Naive B cell (primary cell): ENCODE data around the gene TSHZ2. TPM values are rescaled to one million over a fixed set of nuclear protein-coding genes. Genes with fewer than 3 reads are reported as not detected.

Experiments
- ATAC-seq, 2 donors: fragments of 150-1000 bp; cut with Tn5 transposase; 2 replicates each; pipeline ENCODE4 v1.10.0; 2021; ENCODE audit warnings: low read depth in 2 of 2, mild to moderate bottlenecking in 2 of 2, moderate library complexity in 2 of 2
- DNase-seq: peaks from one replicate; pipeline ENCODE4 v3.0.0; 2022
- H3K27ac Mint-ChIP-seq, 6 donors: one replicate each; pipeline ENCODE4 v1.8.0; 2020 to 2022; ENCODE audit warnings: mild to moderate bottlenecking in 6 of 6, mixed read lengths in 6 of 6, moderate library complexity in 5 of 6, inconsistent platforms in 2 of 6
- H3K27me3 Mint-ChIP-seq, 3 donors: one replicate each; pipeline ENCODE4 v1.8.0; 2021 to 2022; ENCODE audit warnings: mixed read lengths in 3 of 3, mild to moderate bottlenecking in 1 of 3
- H3K36me3 Mint-ChIP-seq, 2 donors: one replicate each; pipeline ENCODE4 v1.8.0; 2020 to 2022; ENCODE audit warnings: mixed read lengths in 2 of 2, inconsistent platforms in 1 of 2, mild to moderate bottlenecking in 1 of 2
- H3K4me1 Mint-ChIP-seq, 3 donors: one replicate each; pipeline ENCODE4 v1.8.0; 2020 to 2022; ENCODE audit warnings: mixed read lengths in 3 of 3, inconsistent platforms in 1 of 3, mild to moderate bottlenecking in 1 of 3, moderate library complexity in 1 of 3
- H3K4me3 Mint-ChIP-seq, 8 donors: one replicate each; pipeline ENCODE4 v1.8.0; 2020 to 2022; ENCODE audit warnings: mild to moderate bottlenecking in 8 of 8, mixed read lengths in 8 of 8, moderate library complexity in 8 of 8, inconsistent platforms in 2 of 8
- H3K9me3 Mint-ChIP-seq, 7 donors: one replicate each; pipeline ENCODE4 v1.8.0; 2020 to 2022; ENCODE audit warnings: mixed read lengths in 7 of 7, mild to moderate bottlenecking in 5 of 7, inconsistent platforms in 2 of 7, moderate library complexity in 1 of 7
- polyA plus RNA-seq, 6 donors: library from polyadenylated mRNA; unstranded; fragments of 300-500 nt; fragmentation: Illumina TruSeq; gene quantifications; one replicate each; pipeline ENCODE4 v1.2.3, GENCODE V29; 2021; ENCODE audit warnings: low read depth in 6 of 6

The TSHZ2 gene
- polyA plus RNA-seq, 6 donors from 2014 or later, result 0.04 to 0.32 (median 0.13) TPM; not detected in 2

DNA sequence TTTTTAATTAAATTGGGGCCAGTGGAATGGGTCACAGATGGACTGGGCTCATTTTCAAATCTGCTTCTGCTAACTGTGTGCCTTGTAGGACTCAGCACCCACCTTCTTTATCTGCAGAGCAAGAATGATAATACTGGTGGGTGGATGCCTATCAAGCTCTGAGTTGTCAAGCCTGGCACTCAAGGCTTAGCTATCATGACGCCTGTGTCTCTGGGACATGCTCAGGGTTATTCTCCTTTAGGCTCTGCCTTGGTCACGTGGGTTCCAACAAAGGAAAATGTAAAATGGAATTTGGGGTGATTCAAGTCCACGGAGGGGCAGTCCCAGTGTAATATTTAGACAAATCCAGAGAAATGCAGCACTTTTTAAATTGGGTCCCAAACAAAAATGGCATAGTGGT lies 202.3 kb downstream of the TSHZ2 start:
- Mint-ChIP-seq H3K27ac (no peak overlapping the region), H3K4me3 (no peak overlapping the region), H3K36me3 (peaks cover 0 to 4% of the 10 kb centered on the region in 2 donors), H3K4me1 (no peaks in the 10 kb centered on the region), H3K9me3 (peaks cover 0 to 4% (median 0%) of the 10 kb centered on the region in 7 donors), H3K27me3 (peaks cover 17 to 31% (median 18%) of the 10 kb centered on the region in 3 donors)
- DNase-seq, result no peak
- no peak for ATAC-seq

DNA sequence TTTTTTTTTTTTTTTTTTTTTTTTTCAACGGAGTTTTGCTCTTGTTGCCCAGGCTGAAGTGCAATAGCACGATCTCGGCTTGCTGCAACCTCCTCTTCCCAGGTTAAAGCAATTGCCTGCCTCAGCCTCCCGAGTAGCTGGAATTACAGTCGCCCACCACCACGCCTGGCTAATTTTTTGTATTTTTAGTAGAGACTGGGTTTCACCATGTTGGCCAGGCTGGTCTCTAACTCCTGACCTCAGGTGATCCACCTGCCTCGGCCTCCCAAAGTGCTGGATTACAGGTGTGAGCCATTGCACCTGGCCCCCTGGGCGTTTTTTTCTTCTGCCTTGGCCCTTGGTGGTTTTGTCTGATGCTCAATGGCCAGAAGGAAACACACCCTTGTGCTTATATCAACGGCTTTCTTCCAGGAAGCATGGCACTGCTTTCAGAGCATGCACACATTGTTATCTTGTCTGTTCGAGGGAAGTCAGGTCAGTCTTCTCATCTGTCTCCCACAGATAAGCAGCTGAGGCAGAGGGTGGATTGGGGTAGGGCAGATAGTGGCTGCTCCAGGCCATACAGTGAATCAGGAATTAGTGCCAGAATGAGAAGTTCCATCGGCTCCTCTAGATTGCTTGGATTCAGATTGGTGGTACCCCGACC lies 203.1 kb downstream of the TSHZ2 start:
- H3K27ac Mint-ChIP-seq, result no peak overlapping the region
- no peak for DNase-seq
- H3K36me3 Mint-ChIP-seq, result peaks cover 0 to 4% of the 10 kb centered on the region in 2 donors
- H3K4me1 Mint-ChIP-seq, result no peaks in the 10 kb centered on the region
- peaks cover 16 to 30% (median 18%) of the 10 kb centered on the region in 3 donors for H3K27me3 Mint-ChIP-seq
- no peak for ATAC-seq
- no peak overlapping the region for H3K4me3 Mint-ChIP-seq
- peaks cover 0 to 4% (median 0%) of the 10 kb centered on the region in 7 donors for H3K9me3 Mint-ChIP-seq

DNA sequence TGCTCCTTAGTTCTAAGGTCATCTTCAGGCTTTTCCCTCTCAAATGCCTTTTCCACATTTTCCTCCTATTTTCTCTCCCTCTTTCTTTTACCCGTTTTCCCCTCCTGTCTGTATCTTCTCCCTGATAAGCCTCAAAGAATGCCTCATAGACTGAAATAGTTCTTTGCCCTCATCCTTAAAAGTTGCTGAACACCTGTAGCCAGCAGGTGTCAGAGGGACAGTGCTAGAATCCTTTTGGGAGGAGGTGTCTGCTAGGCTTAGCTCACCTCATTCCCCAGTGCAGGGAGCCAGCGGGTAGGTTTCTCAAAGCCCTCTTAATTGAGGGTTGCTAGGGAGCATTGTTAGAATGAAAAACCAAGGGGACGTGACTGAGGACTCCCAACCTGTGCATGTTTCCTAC lies 204.0 kb downstream of the TSHZ2 start:
- H3K4me3 Mint-ChIP-seq, result no peak overlapping the region
- H3K9me3 Mint-ChIP-seq, result peaks cover 0 to 4% (median 0%) of the 10 kb centered on the region in 7 donors
- ATAC-seq, result no peak
- no peak overlapping the region for H3K27ac Mint-ChIP-seq
- H3K36me3 Mint-ChIP-seq, result peaks cover 0 to 4% of the 10 kb centered on the region in 2 donors
- no peaks in the 10 kb centered on the region for H3K4me1 Mint-ChIP-seq
- DNase-seq, result no peak
- peaks cover 16 to 30% (median 22%) of the 10 kb centered on the region in 3 donors for H3K27me3 Mint-ChIP-seq

DNA sequence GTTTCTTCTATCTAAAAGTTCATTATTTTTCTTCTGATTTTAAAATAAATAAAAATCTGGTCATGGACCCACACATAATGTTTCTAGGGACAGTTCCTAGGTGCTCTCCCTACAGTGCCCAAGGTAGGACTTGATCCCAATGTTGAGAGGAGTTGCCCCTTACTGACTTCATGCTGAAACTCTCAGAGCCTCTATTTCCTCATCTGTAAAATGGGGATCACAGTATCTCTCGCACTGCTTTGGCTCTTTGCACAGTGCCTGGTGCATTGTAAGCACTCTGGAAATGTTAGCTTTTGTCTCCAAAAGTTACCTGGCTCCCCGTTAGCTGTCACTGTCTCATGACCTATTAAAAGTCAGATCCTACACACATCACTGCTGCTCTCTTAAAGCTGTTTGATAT lies 205.5 kb downstream of the TSHZ2 start:
- Mint-ChIP-seq H3K4me3 (no peak overlapping the region), H3K9me3 (peaks cover 0 to 4% (median 0%) of the 10 kb centered on the region in 7 donors), H3K4me1 (no peaks in the 10 kb centered on the region), H3K27me3 (peaks cover 21 to 46% (median 33%) of the 10 kb centered on the region in 3 donors), H3K36me3 (peaks cover 0 to 4% of the 10 kb centered on the region in 2 donors), H3K27ac (no peak overlapping the region)
- DNase-seq, result no peak
- no peak for ATAC-seq

DNA sequence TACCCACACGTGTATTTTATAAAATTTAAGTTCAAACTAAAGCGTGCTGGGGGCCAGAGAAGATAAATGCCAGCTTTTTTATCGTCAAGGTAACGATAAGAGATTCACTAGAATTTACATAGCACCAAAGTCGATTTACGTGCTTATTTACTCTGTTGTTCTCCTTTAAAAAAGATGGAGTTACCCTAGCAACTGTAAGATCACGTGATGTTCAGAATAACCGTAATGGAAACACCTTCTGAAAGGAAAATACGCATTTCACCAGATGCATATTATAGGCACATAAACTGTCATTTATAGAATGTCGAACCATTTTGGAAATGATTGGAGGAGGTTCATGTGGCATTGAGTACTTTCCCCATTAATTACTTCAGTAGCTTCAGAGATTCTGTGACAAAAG lies 207.6 kb downstream of the TSHZ2 start:
- no peaks in the 10 kb centered on the region for H3K4me1 Mint-ChIP-seq
- ATAC-seq (no peak), DNase-seq (no peak)
- H3K9me3 Mint-ChIP-seq, result peaks cover 0 to 4% (median 0%) of the 10 kb centered on the region in 7 donors
- no peak overlapping the region for H3K27ac Mint-ChIP-seq
- peaks cover 24 to 49% (median 32%) of the 10 kb centered on the region in 3 donors for H3K27me3 Mint-ChIP-seq
- H3K4me3 Mint-ChIP-seq, result no peak overlapping the region
- peaks cover 0 to 4% of the 10 kb centered on the region in 2 donors for H3K36me3 Mint-ChIP-seq

DNA sequence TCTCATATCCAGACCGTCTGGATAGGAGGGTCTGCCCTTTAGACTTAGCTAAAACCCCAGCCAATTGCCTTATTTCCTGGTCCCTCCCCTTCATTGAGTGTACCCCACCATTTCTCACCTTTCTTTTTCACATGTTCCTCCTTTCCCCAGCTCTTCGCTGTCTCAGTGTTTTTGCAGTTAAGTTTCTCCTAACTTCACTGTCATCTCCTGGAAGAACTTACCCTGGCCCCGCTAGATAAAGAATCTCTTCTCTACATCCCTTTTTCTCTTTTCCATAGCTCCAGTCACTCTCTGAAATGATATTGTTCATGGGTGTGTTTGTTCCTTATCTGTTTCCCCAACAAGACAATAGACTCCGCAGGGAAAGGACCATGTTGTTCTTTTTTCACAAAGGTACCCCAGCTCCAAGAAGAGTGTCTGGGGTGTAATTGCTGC lies 208.8 kb downstream of the TSHZ2 start:
- H3K27ac Mint-ChIP-seq, result no peak overlapping the region
- no peak for ATAC-seq
- peaks cover 20 to 46% (median 29%) of the 10 kb centered on the region in 3 donors for H3K27me3 Mint-ChIP-seq
- no peak for DNase-seq
- no peak overlapping the region for H3K4me3 Mint-ChIP-seq
- H3K4me1 Mint-ChIP-seq, result no peaks in the 10 kb centered on the region
- peaks cover 0 to 4% (median 0%) of the 10 kb centered on the region in 7 donors for H3K9me3 Mint-ChIP-seq
- H3K36me3 Mint-ChIP-seq, result peaks cover 0 to 4% of the 10 kb centered on the region in 2 donors

DNA sequence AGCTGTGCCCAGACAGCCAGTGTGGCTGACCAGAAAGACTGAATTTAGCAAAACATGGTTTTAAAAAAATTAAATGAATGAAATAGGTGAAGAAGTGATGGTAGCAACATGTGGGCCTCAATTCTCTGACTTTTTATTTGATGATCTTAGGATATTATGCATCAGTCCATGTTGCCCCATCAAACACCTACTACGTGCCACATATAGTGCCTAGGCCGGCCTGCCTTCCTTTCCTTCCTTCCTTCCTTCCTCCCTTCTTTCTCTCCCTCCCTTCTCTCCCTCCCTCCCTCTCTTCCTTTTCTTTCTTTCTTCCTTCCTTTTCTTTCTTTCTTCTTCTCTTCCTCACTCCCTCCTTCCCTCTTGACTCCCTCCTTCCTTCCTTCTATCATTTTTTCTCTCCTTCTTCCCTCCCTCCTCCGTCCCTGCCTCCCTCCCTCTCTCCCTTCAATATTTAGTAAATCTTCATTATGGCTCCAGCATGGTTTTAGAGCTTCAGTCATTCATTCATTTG lies 209.8 kb downstream of the TSHZ2 start:
- Mint-ChIP-seq H3K27me3 (peaks cover 15 to 49% (median 37%) of the 10 kb centered on the region in 3 donors), H3K27ac (no peak overlapping the region), H3K4me3 (no peak overlapping the region), H3K36me3 (peaks cover 0 to 4% of the 10 kb centered on the region in 2 donors), H3K4me1 (no peaks in the 10 kb centered on the region), H3K9me3 (peaks cover 0 to 4% (median 0%) of the 10 kb centered on the region in 7 donors)
- DNase-seq (no peak), ATAC-seq (no peak)

DNA sequence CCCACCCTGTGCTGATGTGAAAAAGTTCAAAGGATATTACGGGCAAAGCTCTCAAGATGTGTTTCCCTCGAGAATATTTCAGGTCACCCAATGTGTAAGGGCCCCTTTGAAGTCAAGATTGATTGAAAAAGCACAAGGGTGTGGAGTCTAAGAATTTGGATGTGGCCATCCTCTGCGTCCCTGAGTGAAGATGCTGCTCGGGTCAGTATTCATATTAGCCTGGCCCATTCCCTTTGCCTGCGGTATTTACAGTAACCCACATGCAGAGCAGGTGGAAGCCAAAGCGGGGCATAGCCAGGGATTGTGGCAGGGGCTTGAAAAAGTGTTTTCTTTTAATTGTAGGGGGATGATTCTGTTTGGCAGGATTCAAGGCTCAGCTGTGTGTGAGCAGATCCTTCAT lies 211.0 kb downstream of the TSHZ2 start:
- ATAC-seq (no peak), DNase-seq (no peak)
- H3K4me3 Mint-ChIP-seq, result no peak overlapping the region
- peaks cover 0 to under 1% of the 10 kb centered on the region in 2 donors for H3K36me3 Mint-ChIP-seq
- H3K27me3 Mint-ChIP-seq, result peaks cover 19 to 44% (median 39%) of the 10 kb centered on the region in 3 donors
- peaks cover 0 to under 1% (median 0%) of the 10 kb centered on the region in 7 donors for H3K9me3 Mint-ChIP-seq
- no peaks in the 10 kb centered on the region for H3K4me1 Mint-ChIP-seq
- no peak overlapping the region for H3K27ac Mint-ChIP-seq

DNA sequence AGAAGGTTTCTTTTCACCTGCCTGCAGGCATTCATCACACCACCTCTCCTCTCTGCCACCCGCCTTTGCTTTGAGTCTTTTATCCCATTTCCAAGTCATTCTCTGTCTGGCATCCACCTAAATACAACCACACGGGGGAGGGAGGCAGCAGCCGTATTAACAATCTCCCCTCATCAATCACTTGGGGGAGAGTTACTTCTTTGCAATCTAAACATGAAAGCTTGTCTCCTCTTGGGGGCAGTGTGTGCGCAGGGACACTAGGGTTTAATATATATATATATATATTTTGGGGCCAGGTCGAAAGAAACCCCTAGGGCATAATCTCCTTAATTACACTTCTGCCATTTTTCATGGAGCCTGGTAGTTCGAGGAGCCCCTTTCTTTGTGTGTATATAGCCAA lies 214.5 kb downstream of the TSHZ2 start:
- Mint-ChIP-seq H3K36me3 (no peaks in the 10 kb centered on the region), H3K27ac (no peak overlapping the region), H3K4me3 (no peak overlapping the region), H3K27me3 (peaks cover 13 to 35% (median 28%) of the 10 kb centered on the region in 3 donors), H3K9me3 (no peaks in the 10 kb centered on the region), H3K4me1 (no peaks in the 10 kb centered on the region)
- DNase-seq, result no peak
- ATAC-seq, result no peak

DNA sequence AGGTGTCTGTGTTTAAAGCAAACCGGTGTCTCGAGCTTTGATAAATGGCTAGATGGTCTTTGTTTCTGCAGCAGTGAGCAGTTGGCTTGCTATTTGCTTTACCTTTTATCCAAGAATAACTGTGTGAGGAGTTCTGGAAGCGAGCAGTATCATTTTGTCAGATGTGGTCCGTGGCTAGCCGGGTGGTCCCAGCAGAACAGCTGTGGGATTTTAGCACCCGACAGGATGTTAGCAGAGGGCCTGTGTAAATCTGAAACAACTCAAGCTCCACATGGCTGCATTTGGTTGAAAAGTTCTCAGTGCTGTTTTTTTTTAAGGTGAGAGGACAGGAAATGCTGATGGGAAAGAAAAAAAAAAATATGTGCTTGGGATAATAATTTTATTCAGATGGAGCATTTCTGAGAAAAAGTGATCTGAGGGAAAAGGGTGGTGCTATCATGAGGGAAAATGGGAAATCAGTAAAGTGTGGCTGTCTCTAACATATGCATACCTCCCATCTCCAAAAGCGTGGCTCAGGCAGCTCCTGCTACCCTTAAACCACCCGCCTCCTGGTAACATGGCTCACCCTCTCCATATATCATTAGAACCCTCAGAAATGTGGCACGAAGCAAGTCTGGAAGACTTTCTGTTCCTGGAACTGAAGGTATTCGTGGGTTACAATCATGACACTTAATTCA lies 215.4 kb downstream of the TSHZ2 start:
- H3K27me3 Mint-ChIP-seq, result peaks cover 15 to 35% (median 28%) of the 10 kb centered on the region in 3 donors
- H3K4me1 Mint-ChIP-seq, result no peaks in the 10 kb centered on the region
- DNase-seq (no peak), ATAC-seq (no peak)
- H3K9me3 Mint-ChIP-seq, result no peaks in the 10 kb centered on the region
- H3K36me3 Mint-ChIP-seq, result no peaks in the 10 kb centered on the region
- H3K4me3 Mint-ChIP-seq, result no peak overlapping the region
- H3K27ac Mint-ChIP-seq, result no peak overlapping the region

DNA sequence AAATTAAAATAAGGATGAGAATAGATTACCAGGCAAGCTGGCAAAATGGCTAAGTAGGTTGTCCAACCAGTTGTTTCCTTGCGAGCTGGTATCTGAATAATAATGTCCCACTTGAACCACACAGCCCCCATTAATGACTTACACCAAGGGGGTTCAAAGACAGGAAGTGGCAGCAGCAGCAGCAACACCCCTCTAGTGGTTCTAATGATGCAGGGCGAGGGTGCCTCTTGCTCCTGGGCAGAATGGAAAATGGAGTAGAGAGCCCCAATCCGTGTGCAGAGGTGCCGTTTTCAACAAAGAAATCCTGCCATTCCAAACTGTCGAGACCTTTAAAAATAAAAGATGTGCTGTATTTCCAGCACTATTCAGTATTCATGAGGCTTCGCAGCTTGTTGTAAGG lies 218.1 kb downstream of the TSHZ2 start:
- Mint-ChIP-seq H3K27me3 (peaks cover 20 to 44% (median 36%) of the 10 kb centered on the region in 3 donors), H3K9me3 (no peaks in the 10 kb centered on the region), H3K4me3 (no peak overlapping the region), H3K27ac (no peak overlapping the region), H3K36me3 (no peaks in the 10 kb centered on the region), H3K4me1 (peaks cover 0 to 4% (median 0%) of the 10 kb centered on the region in 3 donors)
- ATAC-seq, result no peak
- DNase-seq, result no peak

DNA sequence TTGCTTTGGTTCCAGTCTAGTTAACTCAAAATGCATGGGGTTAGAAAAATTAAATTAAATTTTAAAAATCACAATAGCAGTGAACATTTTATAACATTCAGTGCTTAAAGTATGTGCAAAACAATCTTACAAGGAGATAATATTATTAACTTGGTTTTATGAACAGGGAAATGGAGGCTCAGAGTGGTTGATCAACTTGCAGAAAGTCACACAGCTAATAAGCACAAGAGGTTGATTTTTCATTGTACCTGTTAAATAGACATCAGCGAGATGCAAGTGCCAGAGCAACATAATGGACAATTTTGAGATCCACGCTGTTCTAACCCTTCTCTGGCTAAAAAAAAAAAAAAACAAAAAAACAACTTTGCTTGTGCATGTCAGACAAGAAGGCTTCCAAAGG lies 219.8 kb downstream of the TSHZ2 start:
- ATAC-seq (no peak), DNase-seq (no peak)
- Mint-ChIP-seq H3K27ac (no peak overlapping the region), H3K4me3 (no peak overlapping the region), H3K36me3 (no peaks in the 10 kb centered on the region), H3K4me1 (peaks cover 0 to 4% (median 0%) of the 10 kb centered on the region in 3 donors), H3K27me3 (peaks cover 20 to 40% (median 35%) of the 10 kb centered on the region in 3 donors), H3K9me3 (no peaks in the 10 kb centered on the region)

DNA sequence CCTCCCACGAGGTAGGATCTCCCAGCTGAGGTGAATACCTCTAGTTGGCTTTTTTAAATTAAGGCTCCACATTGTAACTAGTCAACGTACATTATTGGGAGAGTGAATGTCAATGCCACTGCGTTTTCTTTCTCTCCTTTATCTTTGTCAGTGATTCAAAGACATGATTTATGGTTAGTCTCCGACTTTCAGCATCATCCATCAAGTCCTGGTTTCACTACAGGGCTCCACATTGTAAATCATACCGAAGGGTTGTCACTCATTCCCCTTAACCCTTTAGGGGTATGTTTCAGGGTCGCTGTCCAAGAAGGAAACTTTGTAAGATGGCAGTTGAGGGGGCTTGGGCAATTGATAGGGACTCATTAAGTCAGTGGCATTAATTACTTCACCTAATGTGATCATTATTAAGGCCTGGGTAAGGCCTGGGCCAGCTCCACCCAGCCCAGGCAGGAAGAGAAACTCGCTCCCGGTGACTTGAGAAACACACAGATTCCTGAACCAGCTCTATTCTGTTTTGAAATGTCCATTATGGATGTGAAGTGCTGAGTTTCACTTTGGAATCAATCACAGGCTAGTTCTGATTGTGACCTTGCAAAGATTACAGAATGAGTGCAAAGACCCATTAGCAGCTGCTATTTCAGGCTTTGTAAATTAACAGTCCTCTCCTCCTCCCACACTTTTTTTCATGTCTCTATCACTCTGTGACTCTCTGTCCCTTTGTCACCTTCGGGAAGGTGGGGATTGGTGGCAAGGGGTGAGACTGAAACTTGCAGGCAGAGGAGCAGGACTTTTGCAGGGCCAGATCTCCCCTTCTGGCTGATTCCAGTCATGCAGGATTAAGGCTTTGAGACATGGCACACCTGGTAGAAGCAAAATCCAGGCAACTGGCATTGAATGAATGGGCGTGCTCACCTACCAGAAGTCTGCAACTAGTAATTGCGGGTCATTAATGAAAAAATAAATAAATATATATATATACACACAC lies 222.4 kb downstream of the TSHZ2 start:
- Mint-ChIP-seq H3K27ac (no peak overlapping the region), H3K4me1 (peaks cover 0 to 4% (median 0%) of the 10 kb centered on the region in 3 donors)

More for the DNA sequence above, 222.4 kb downstream of the TSHZ2 start:
- DNase-seq, result no peak
- no peaks in the 10 kb centered on the region for H3K9me3 Mint-ChIP-seq
- peaks cover 16 to 42% (median 38%) of the 10 kb centered on the region in 3 donors for H3K27me3 Mint-ChIP-seq
- H3K4me3 Mint-ChIP-seq, result no peak overlapping the region
- no peaks in the 10 kb centered on the region for H3K36me3 Mint-ChIP-seq
- ATAC-seq, result no peak
